GM19238 (cell line): ENCODE data around the gene KIAA1958.

Source experiments
- DNase-seq: peaks from one replicate; pipeline ENCODE4 v3.0.0; 2011; ENCODE audit warnings: low spot score; ENCODE audit not compliant: insufficient read length

KIAA1958 gene

GRCh38 chr9:112486221-112487007 is at the start of gene KIAA1958:
Gene KIAA1958 (plus strand): TSS chr9:112486827. CDS start chr9:112574081, 87,254 bp downstream.
- peak; percentile 88 for DNase-seq

- DNase-seq, result no peak
Measured at GRCh38 chr9:112437406-112437805, 49.2 kb upstream of the KIAA1958 start.

- no peak for DNase-seq
Measured at GRCh38 chr9:112439171-112439570, 47.5 kb upstream of the KIAA1958 start.

- DNase-seq, result no peak
Measured at GRCh38 chr9:112439825-112440224, 46.8 kb upstream of the KIAA1958 start.

- DNase-seq, result no peak
Measured at GRCh38 chr9:112443200-112443599, 43.4 kb upstream of the KIAA1958 start.

- no peak for DNase-seq
Measured at GRCh38 chr9:112443636-112444035, 43.0 kb upstream of the KIAA1958 start.

GRCh38 chr9:112445196-112445595 is 41.4 kb upstream of the KIAA1958 start:
- no peak for DNase-seq

- no peak for DNase-seq
Measured at GRCh38 chr9:112446080-112446479, 40.5 kb upstream of the KIAA1958 start.

GRCh38 chr9:112446526-112446925 is 40.1 kb upstream of the KIAA1958 start:
- DNase-seq, result no peak

GRCh38 chr9:112447283-112447761 is 39.3 kb upstream of the KIAA1958 start:
- DNase-seq, result no peak

- DNase-seq, result no peak
Measured at GRCh38 chr9:112462855-112463254, 23.8 kb upstream of the KIAA1958 start.

- DNase-seq, result no peak
Measured at GRCh38 chr9:112465352-112465751, 21.3 kb upstream of the KIAA1958 start.

- DNase-seq, result no peak
Measured at GRCh38 chr9:112472996-112473395, 13.6 kb upstream of the KIAA1958 start.

GRCh38 chr9:112473986-112474385 is 12.6 kb upstream of the KIAA1958 start:
- no peak for DNase-seq

- DNase-seq, result no peak
Measured at GRCh38 chr9:112475318-112475717, 11.3 kb upstream of the KIAA1958 start.

- no peak for DNase-seq
Measured at GRCh38 chr9:112477330-112477729, 9.3 kb upstream of the KIAA1958 start.

- no peak for DNase-seq
Measured at GRCh38 chr9:112479221-112479620, 7.4 kb upstream of the KIAA1958 start.

GRCh38 chr9:112484607-112485006 is 2.0 kb upstream of the KIAA1958 start:
- no peak for DNase-seq

- DNase-seq, result no peak
Measured at GRCh38 chr9:112485574-112485973, 1.1 kb upstream of the KIAA1958 start.

GRCh38 chr9:112487008-112487798 is 576 bp downstream of the KIAA1958 start:
- DNase-seq, result peak; percentile 56

GRCh38 chr9:112487799-112488340 is 1.2 kb downstream of the KIAA1958 start:
- DNase-seq, result no peak

GRCh38 chr9:112489039-112489546 is 2.5 kb downstream of the KIAA1958 start:
- no peak for DNase-seq
